A549 (cell line): ENCODE measurements around the gene LRP3. TPM values are rescaled to one million over a fixed set of nuclear protein-coding genes. Genes with fewer than 3 reads are reported as not detected.

Source experiments
- ATAC-seq, 2 experiments: fragments of 200-7000 bp in 1 of 2; fragments of >200 bp in 1 of 2; cut with Nextera tagmentation in 1 of 2; cut with Tn5 transposase in 1 of 2; 3 replicates each; pipeline versions ENCODE4 v1.8.0 to v1.9.1; 2018 to 2020; ENCODE audit warnings: mild to moderate bottlenecking in 1 of 2, moderate library complexity in 1 of 2
- CTCF ChIA-PET: fragments of 300-600 bp; sonication (Branson Sonifier 250); formaldehyde crosslinking; extraction: SDS; loops from one replicate; lab custom pipeline; 2021; ENCODE audit warnings: antibody characterized with exemption, inconsistent platforms; lab: Yijun Ruan, JAX
- POLR2A ChIA-PET: fragments of 350-600 bp; formaldehyde crosslinking; extraction: SDS; loops from one replicate; lab custom pipeline; 2021; ENCODE audit warnings: antibody characterized with exemption, inconsistent platforms; lab: Yijun Ruan, JAX
- DNase-seq, 2 experiments: peaks; one replicate each; pipeline versions ENCODE4 v3.0.0 to v3.0.0-alpha.2; 2011 to 2016; ENCODE audit warnings: low read depth in 1 of 2, low spot score in 1 of 2
- FAIRE-seq: peaks from 2 replicates; lab custom pipeline; 2011; peaks lifted over from hg19 to GRCh38; lab: Jason Lieb, UNC
- H3K27ac ChIP-seq, 2 experiments: fragments of >200 bp; sonication (Bioruptor Twin); formaldehyde crosslinking; 3 replicates each; pipeline ENCODE4 v1.5.1; 2016 to 2017
- H3K4me1 ChIP-seq: fragments of >200 bp; sonication (Bioruptor Twin); formaldehyde crosslinking; 3 replicates; pipeline ENCODE4 v1.6.1; 2016
- H3K4me2 ChIP-seq: fragments of >200 bp; sonication (Bioruptor Twin); formaldehyde crosslinking; 3 replicates; pipeline ENCODE4 v1.6.1; 2016
- H3K4me3 ChIP-seq: fragments of >200 bp; sonication (Bioruptor Twin); formaldehyde crosslinking; 3 replicates; pipeline ENCODE4 v1.5.1; 2016
- H3K9me3 ChIP-seq: fragments of >200 bp; sonication (Bioruptor Twin); formaldehyde crosslinking; 3 replicates; pipeline ENCODE4 v1.6.1; 2016
- CHD4 ChIP-seq: fragments of 200-600 bp; sonication (generic); IDR thresholded peaks from 2 replicates; pipeline ENCODE4 v1.6.1; 2016; ENCODE audit warnings: antibody characterized with exemption, mild to moderate bottlenecking, borderline replicate concordance
- CTCF ChIP-seq: fragments of >200 bp; sonication (Bioruptor Twin); formaldehyde crosslinking; IDR thresholded peaks from 3 replicates; pipeline ENCODE4 v1.5.1; 2016
- EHMT2 ChIP-seq: fragments of 200-600 bp; sonication (generic); IDR thresholded peaks from 2 replicates; pipeline ENCODE4 v1.6.1; 2016; ENCODE audit warnings: antibody characterized with exemption, low read depth, mild to moderate bottlenecking, moderate library complexity
- ELK1 ChIP-seq: fragments of 150-350 bp; IDR thresholded peaks from 2 replicates; pipeline ENCODE4 v1.6.1; 2014; ENCODE audit warnings: low read depth, mild to moderate bottlenecking, low read length
- EP300 ChIP-seq, 2 experiments: fragments of >200 bp; sonication (Bioruptor Twin); formaldehyde crosslinking; IDR thresholded peaks; 2 replicates in 1 of 2; 3 replicates in 1 of 2; pipeline ENCODE4 v1.6.1; 2016 to 2017
- FOSL2 ChIP-seq, 2 experiments: fragments of 450-650 bp in 1 of 2; fragments of >200 bp in 1 of 2; sonication (Bioruptor Twin) in 1 of 2; formaldehyde crosslinking; IDR thresholded peaks; 2 replicates each; pipeline versions ENCODE4 v1.5.0 to v1.6.1; 2016 to 2020; ENCODE audit warnings: mild to moderate bottlenecking in 1 of 2, moderate library complexity in 1 of 2
- FOXS1 ChIP-seq: fragments of 250-450 bp; sonication (Bioruptor Pico); IDR thresholded peaks from 2 replicates; pipeline ENCODE4 v1.5.0; 2020; ENCODE audit warnings: mild to moderate bottlenecking, moderate library complexity
- GATA3 ChIP-seq: IDR thresholded peaks from 2 replicates; pipeline ENCODE4 v1.6.1; 2012; ENCODE audit warnings: borderline replicate concordance
- HDAC2 ChIP-seq: fragments of 200-600 bp; sonication (generic); IDR thresholded peaks from 2 replicates; pipeline ENCODE4 v1.6.1; 2016
- HES2 ChIP-seq: fragments of >200 bp; sonication (Bioruptor Twin); formaldehyde crosslinking; IDR thresholded peaks from 2 replicates; pipeline ENCODE4 v1.6.1; 2016
- HEYL ChIP-seq: fragments of 250-450 bp; sonication (Bioruptor Pico); IDR thresholded peaks from 2 replicates; pipeline ENCODE4 v1.8.0; 2021; ENCODE audit warnings: mild to moderate bottlenecking, moderate library complexity
- HOXB13 ChIP-seq: fragments of 250-450 bp; sonication (Bioruptor Pico); IDR thresholded peaks from 2 replicates; pipeline ENCODE4 v1.5.0; 2020; ENCODE audit warnings: low read depth, mild to moderate bottlenecking, moderate library complexity
- JUNB ChIP-seq: fragments of >200 bp; sonication (Bioruptor Twin); formaldehyde crosslinking; IDR thresholded peaks from 2 replicates; pipeline ENCODE4 v1.6.1; 2016
- MAFK ChIP-seq: fragments of 450-650 bp; IDR thresholded peaks from 2 replicates; pipeline ENCODE4 v1.6.1; 2014; ENCODE audit not compliant: partially characterized antibody
- MAZ ChIP-seq: fragments of 150-350 bp; IDR thresholded peaks from 2 replicates; pipeline ENCODE4 v1.6.1; 2014; ENCODE audit warnings: antibody characterized with exemption, low read depth, low read length, borderline replicate concordance
- NFE2L2 ChIP-seq: fragments of 150-350 bp; conservative IDR thresholded peaks from 2 replicates; pipeline ENCODE4 v1.6.1; 2014; ENCODE audit warnings: low read length
- NPAS2 ChIP-seq: fragments of 250-450 bp; sonication (Bioruptor Pico); IDR thresholded peaks from 2 replicates; pipeline ENCODE4 v1.8.0; 2022; ENCODE audit warnings: mild to moderate bottlenecking, moderate library complexity, borderline replicate concordance
- PBX3 ChIP-seq: IDR thresholded peaks from 2 replicates; pipeline ENCODE4 v1.6.1; 2012
- RAD21 ChIP-seq, 2 experiments: fragments of >200 bp in 1 of 2; sonication (Bioruptor Twin) in 1 of 2; formaldehyde crosslinking in 1 of 2; IDR thresholded peaks in 1 of 2; conservative IDR thresholded peaks in 1 of 2; 2 replicates in 1 of 2; 3 replicates in 1 of 2; pipeline ENCODE4 v1.6.1; 2012 to 2018; ENCODE audit warnings: inconsistent platforms in 1 of 2
- SMC3 ChIP-seq: fragments of >200 bp; sonication (Bioruptor Twin); formaldehyde crosslinking; IDR thresholded peaks from 3 replicates; pipeline ENCODE4 v1.6.1; 2018; ENCODE audit warnings: inconsistent platforms
- ZC3H11A ChIP-seq: fragments of 450-650 bp; IDR thresholded peaks from 2 replicates; pipeline ENCODE4 v1.6.1; 2014; ENCODE audit warnings: antibody characterized with exemption, mild to moderate bottlenecking
- ZFP36 ChIP-seq: fragments of 450-650 bp; IDR thresholded peaks from 2 replicates; pipeline ENCODE4 v1.6.1; 2014; ENCODE audit warnings: borderline replicate concordance; ENCODE audit not compliant: partially characterized antibody
- ZNF302 ChIP-seq: fragments of 250-450 bp; sonication (Bioruptor Pico); IDR thresholded peaks from 2 replicates; pipeline ENCODE4 v1.9.0; 2021; ENCODE audit warnings: inconsistent platforms, mild to moderate bottlenecking, moderate library complexity
- WGBS: methylation state at CpG from one replicate; pipeline ENCODE4 v1.1.6; 2017; ENCODE audit errors: missing lambda C conversion rate; 5-methylcytosine and 5-hydroxymethylcytosine counted together
- polyA plus RNA-seq, 4 experiments: library from polyadenylated mRNA; depleted of rRNA in 3 of 4; stranded (reverse); fragments of >200 nt; fragmentation: RNase III in 1 of 4; extraction: RNeasy Plus Mini Kit Qiagen cat#74134 plus additional on column Dnase treatment in 1 of 4; gene quantifications; 2 replicates in 3 of 4; 3 replicates in 1 of 4; pipeline ENCODE4 v1.2.3, GENCODE V29; 2011 to 2017

The LRP3 gene
- polyA plus RNA-seq, 2 of the 4 experiments (the other 2 are of a cell fraction), result 10.9 to 25.1 TPM

GRCh38 chr19:33245948-33246708, 52.0 kb downstream of the LRP3 start:
- POLR2A ChIA-PET, result interaction anchor here (1.7 kb wide), 1 partner anchor 57 kb away, joined by 9 read pairs; the partner anchor contains the start of gene CEBPA
- H3K9me3 ChIP-seq, result peaks cover 13% of the 10 kb centered on the region
- TF ChIP-seq CTCF (peak; percentile 44; the same call in 2 of the 3 replicates), EP300 (IDR thresholded peaks at IDR 0.05) (no peak), HDAC2 (no peak), RAD21 (conservative IDR thresholded peaks at IDR 0.05 in 1 of 2, IDR thresholded peaks at IDR 0.05 in 1 of 2) (0 out of 5 replicates have a peak, but pooled peaks of 1 of the 2 experiments have one; percentile 19), ZFP36 (no peak), FOSL2 (IDR thresholded peaks at IDR 0.05) (no peak), FOSL2 (CRISPR knock-in tag; IDR thresholded peaks at IDR 0.05) (no peak), ELK1 (no peak), ZNF302 (CRISPR knock-in tag) (no peak), PBX3 (no peak), ZC3H11A (no peak), HES2 (no peak), GATA3 (no peak)
- H3K4me2 ChIP-seq, result no peak overlapping the region
- FAIRE-seq (peak; percentile 54), DNase-seq (no peak), ATAC-seq (no peak)
- no peak overlapping the region for H3K4me3 ChIP-seq
- H3K4me1 ChIP-seq, result peaks cover 16% of the 10 kb centered on the region
- H3K27ac ChIP-seq, result no peak overlapping the region
- 80% methylated on average over 7 of the region's 7 CpGs for WGBS
- CTCF ChIA-PET, result interaction anchor here (0.7 to 16.3 kb wide), 26 partner anchors 9 to 727 kb away, joined by 3 to 1493 read pairs (median 7); partner anchors contain the start of genes CEBPA and CEBPG

- no peak for FAIRE-seq
- Histone ChIP-seq H3K4me1 (peaks cover 13% of the 10 kb centered on the region), H3K9me3 (peaks cover 13% of the 10 kb centered on the region), H3K27ac (no peak overlapping the region), H3K4me2 (no peak overlapping the region), H3K4me3 (no peak overlapping the region)
- WGBS, result 67% methylated on average over 7 of the region's 7 CpGs
- TF ChIP-seq SMC3, result 0 out of 3 replicates have a peak, but pooled peaks have one; percentile 7
- TF ChIP-seq MAZ, result no peak
- ChIA-PET POLR2A (interaction anchor here (1.7 kb wide), 1 partner anchor 56 kb away, joined by 9 read pairs; the partner anchor contains the start of gene CEBPA), CTCF (interaction anchor here (0.7 to 16.3 kb wide), 23 partner anchors 8 to 726 kb away, joined by 3 to 1493 read pairs (median 8); partner anchors contain the start of genes CEBPA and CEBPG)
- no peak for ATAC-seq
- DNase-seq, result no peak
Observed at GRCh38 chr19:33246709-33247440, 52.7 kb downstream of the LRP3 start.

GRCh38 chr19:33247441-33247819, 53.3 kb downstream of the LRP3 start:
- ATAC-seq, result peak in 1 of 2 experiments; percentile 1; a peak in 2 of 6 replicates
- TF ChIP-seq MAFK, result no peak
- no peak for TF ChIP-seq CHD4
- no peak for TF ChIP-seq HEYL
- no peak for TF ChIP-seq JUNB
- no peak for TF ChIP-seq EHMT2
- no peak for TF ChIP-seq NFE2L2
- TF ChIP-seq NPAS2 (CRISPR knock-in tag), result no peak
- TF ChIP-seq HOXB13 (CRISPR knock-in tag), result no peak
- TF ChIP-seq ELK1, result no peak
- TF ChIP-seq FOXS1, result no peak

More at GRCh38 chr19:33247441-33247819, 53.3 kb downstream of the LRP3 start:
- CTCF ChIA-PET, result interaction anchor here (0.7 to 16.3 kb wide), 9 partner anchors 8 to 531 kb away, joined by 3 to 1493 read pairs (median 21); partner anchors contain the start of genes CEBPA and CEBPG
- H3K9me3 ChIP-seq, result peaks cover 13% of the 10 kb centered on the region
- WGBS, result 100% methylated on average over 1 of the region's 1 CpG
- no peak for DNase-seq
- POLR2A ChIA-PET, result interaction anchor here (1.7 kb wide), 1 partner anchor 55 kb away, joined by 9 read pairs; the partner anchor contains the start of gene CEBPA
- no peak for FAIRE-seq
- H3K4me1 ChIP-seq, result peaks cover 13% of the 10 kb centered on the region
- H3K27ac ChIP-seq, result no peak overlapping the region
- no peak overlapping the region for H3K4me2 ChIP-seq
- H3K4me3 ChIP-seq, result no peak overlapping the region
